PC-9 (cell line): ENCODE data around the gene PCDH1. TPM values are rescaled to one million over a fixed set of nuclear protein-coding genes. Genes with fewer than 3 reads are reported as not detected.

Experiments
- BruUV-seq: library from RNA; stranded (reverse); fragments of 400-500 nt; replicated peaks from 2 replicates; lab custom pipeline; 2021; lab: Mats Ljungman, UMichigan
- CTCF ChIA-PET: fragments of 300-600 bp; sonication (Branson Sonifier 250); formaldehyde crosslinking; loops from one replicate; lab custom pipeline; 2022; ENCODE audit warnings: antibody characterized with exemption; lab: Charles Lee
- POLR2A ChIA-PET: fragments of 300-600 bp; sonication (Branson Sonifier 250); formaldehyde crosslinking; loops from one replicate; lab custom pipeline; 2022; ENCODE audit warnings: antibody characterized with exemption; ENCODE audit not compliant: unreplicated experiment; lab: Charles Lee
- DNase-seq, 2 experiments: peaks; one replicate each; pipeline versions ENCODE4 v3.0.0 to v3.0.0-alpha.2; 2015 to 2022; ENCODE audit warnings: mixed read lengths in 1 of 2
- H2AFZ ChIP-seq: fragments of 200-600 bp; sonication (generic); 2 replicates; pipeline ENCODE4 v1.8.1; 2017; ENCODE audit warnings: antibody characterized with exemption
- H3F3A ChIP-seq: fragments of 200-600 bp; sonication (generic); 2 replicates; pipeline ENCODE4 v1.8.1; 2017; ENCODE audit warnings: antibody characterized with exemption, mild to moderate bottlenecking, low read depth; ENCODE audit not compliant: insufficient read depth
- H3K27ac ChIP-seq: fragments of 200-600 bp; sonication (generic); 2 replicates; pipeline ENCODE4 v1.6.1; 2016; ENCODE audit warnings: mixed run types
- H3K27me3 ChIP-seq: fragments of 200-600 bp; sonication (generic); 2 replicates; pipeline ENCODE4 v1.6.1; 2016; ENCODE audit warnings: low read depth, mixed run types; ENCODE audit not compliant: insufficient read depth
- H3K36me3 ChIP-seq: fragments of 200-600 bp; sonication (generic); 2 replicates; pipeline ENCODE4 v1.6.1; 2016; ENCODE audit warnings: low read depth, mixed run types
- H3K4me1 ChIP-seq: fragments of 200-600 bp; sonication (generic); replicated peaks from 2 replicates; pipeline ENCODE4 v1.6.1; 2016; ENCODE audit warnings: mixed run types; ENCODE audit not compliant: insufficient read depth
- H3K4me2 ChIP-seq: fragments of 200-600 bp; sonication (generic); 2 replicates; pipeline ENCODE4 v1.6.1; 2017; ENCODE audit warnings: mixed run types
- H3K4me3 ChIP-seq: fragments of 200-600 bp; sonication (generic); 2 replicates; pipeline ENCODE4 v1.6.1; 2016; ENCODE audit warnings: mixed run types
- H3K79me2 ChIP-seq: fragments of 200-600 bp; sonication (generic); 2 replicates; pipeline ENCODE4 v1.6.1; 2017; ENCODE audit warnings: low read depth, mixed run types
- H3K9me2 ChIP-seq: fragments of 200-600 bp; sonication (generic); 2 replicates; pipeline ENCODE4 v1.8.1; 2017; ENCODE audit warnings: mild to moderate bottlenecking; ENCODE audit not compliant: insufficient read depth
- H3K9me3 ChIP-seq: fragments of 200-600 bp; sonication (generic); 2 replicates; pipeline ENCODE4 v1.8.1; 2016; ENCODE audit warnings: low read depth; ENCODE audit not compliant: insufficient read depth
- H4K20me1 ChIP-seq: fragments of 200-600 bp; sonication (generic); 2 replicates; pipeline ENCODE4 v1.8.1; 2017; ENCODE audit not compliant: insufficient read depth
- EZH2 ChIP-seq: fragments of 200-600 bp; sonication (generic); IDR thresholded peaks from 2 replicates; pipeline ENCODE4 v1.8.0; 2017; ENCODE audit warnings: antibody characterized with exemption, low read depth
- intact Hi-C: fragments of 100-400 bp; cut with micrococcal nuclease; formaldehyde crosslinking; loops from one replicate; pipeline ENCODE4 v1.10.0; 2022; ENCODE audit not compliant: unreplicated experiment
- total RNA-seq: library from RNA; stranded (reverse); gene quantifications from 2 replicates; pipeline ENCODE4 v1.2.3, GENCODE V29; 2021
- TF ChIP-seq, protein P1 (sequence below): fragments of 200-600 bp; sonication (generic); conservative IDR thresholded peaks from 2 replicates; pipeline ENCODE4 v1.6.1; 2017; ENCODE audit warnings: mixed run types, antibody characterized with exemption, mild to moderate bottlenecking, moderate library complexity

Gene PCDH1
- total RNA-seq, 1 experiment from 2014 or later: 88.5 TPM

DNA sequence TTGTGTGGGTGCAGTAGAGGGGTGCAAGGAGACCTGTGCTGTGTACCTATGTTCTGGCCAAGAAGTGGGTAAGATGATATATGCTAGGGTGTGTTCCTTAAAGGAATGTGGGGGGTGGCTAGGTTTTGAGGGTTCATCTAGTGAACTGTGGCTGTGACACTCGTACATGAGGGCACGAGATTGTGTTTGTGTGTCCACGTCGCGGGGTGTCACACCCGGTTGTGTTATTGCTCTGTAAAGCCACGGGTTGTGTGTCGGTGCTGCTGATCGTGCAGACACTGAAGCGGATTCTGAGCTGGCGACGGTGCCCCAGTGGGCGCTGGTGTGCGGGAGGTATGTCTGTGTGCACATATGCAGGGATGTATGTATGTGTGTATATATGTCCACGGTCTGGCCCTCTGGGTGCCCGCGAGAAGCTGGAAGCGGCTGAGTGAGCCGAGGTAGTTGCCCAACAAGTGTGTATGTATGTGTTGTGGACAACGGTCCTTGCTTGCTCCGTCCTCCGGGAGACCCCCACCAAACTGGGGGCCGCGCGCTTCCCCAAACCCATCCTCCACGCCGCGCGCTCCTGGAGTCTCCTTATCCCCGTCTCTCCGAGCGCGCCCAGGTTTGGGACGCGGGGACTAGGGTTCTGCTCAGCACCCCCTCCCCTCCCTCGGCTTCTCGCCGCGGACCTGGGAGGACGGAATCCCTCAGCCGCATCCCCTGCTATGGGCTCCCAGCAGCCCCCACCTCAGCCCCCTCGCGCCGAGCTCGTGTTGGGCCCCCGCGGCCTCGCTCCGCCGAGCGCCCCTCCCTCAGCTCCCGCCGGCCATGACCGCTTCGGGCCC lies 639 bp downstream of the PCDH1 start:
- Histone ChIP-seq H2AFZ (peak overlapping the region; percentile 50), H3K79me2 (peaks cover 55% of the 10 kb centered on the region), H3K4me2 (peak overlapping the region; percentile 84), H3F3A (peaks cover 28% of the 10 kb centered on the region), H3K9me2 (no peaks in the 10 kb centered on the region), H3K27ac (peak overlapping the region; percentile 69), H4K20me1 (peaks cover 28% of the 10 kb centered on the region), H3K4me3 (peak overlapping the region; percentile 99), H3K36me3 (peaks cover 11% of the 10 kb centered on the region; the same call in 1 of the 2 replicates), H3K4me1 (peaks cover 56% of the 10 kb centered on the region), H3K27me3 (no peaks in the 10 kb centered on the region), H3K9me3 (no peaks in the 10 kb centered on the region)
- intact Hi-C loops: loop anchor here (1.0 to 5.0 kb wide), 3 partner anchors 28 to 45 kb away; partner anchors contain the start of gene DELE1
- CTCF ChIA-PET: interaction anchor here (0.6 to 1.8 kb wide), 5 partner anchors 55 to 189 kb away, joined by 3 to 10 read pairs (median 4); no protein-coding TSS in a partner anchor
- DNase-seq: peak; percentile 33 to 52
- POLR2A ChIA-PET: interaction anchor here (0.6 kb wide), 1 partner anchor 83 kb away, joined by 3 read pairs; no protein-coding TSS in a partner anchor
- TF ChIP-seq EZH2: no peak
- TF ChIP-seq, protein P1, sequence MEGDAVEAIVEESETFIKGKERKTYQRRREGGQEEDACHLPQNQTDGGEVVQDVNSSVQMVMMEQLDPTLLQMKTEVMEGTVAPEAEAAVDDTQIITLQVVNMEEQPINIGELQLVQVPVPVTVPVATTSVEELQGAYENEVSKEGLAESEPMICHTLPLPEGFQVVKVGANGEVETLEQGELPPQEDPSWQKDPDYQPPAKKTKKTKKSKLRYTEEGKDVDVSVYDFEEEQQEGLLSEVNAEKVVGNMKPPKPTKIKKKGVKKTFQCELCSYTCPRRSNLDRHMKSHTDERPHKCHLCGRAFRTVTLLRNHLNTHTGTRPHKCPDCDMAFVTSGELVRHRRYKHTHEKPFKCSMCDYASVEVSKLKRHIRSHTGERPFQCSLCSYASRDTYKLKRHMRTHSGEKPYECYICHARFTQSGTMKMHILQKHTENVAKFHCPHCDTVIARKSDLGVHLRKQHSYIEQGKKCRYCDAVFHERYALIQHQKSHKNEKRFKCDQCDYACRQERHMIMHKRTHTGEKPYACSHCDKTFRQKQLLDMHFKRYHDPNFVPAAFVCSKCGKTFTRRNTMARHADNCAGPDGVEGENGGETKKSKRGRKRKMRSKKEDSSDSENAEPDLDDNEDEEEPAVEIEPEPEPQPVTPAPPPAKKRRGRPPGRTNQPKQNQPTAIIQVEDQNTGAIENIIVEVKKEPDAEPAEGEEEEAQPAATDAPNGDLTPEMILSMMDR: no peak
- BruUV-seq: no TSS peak

DNA sequence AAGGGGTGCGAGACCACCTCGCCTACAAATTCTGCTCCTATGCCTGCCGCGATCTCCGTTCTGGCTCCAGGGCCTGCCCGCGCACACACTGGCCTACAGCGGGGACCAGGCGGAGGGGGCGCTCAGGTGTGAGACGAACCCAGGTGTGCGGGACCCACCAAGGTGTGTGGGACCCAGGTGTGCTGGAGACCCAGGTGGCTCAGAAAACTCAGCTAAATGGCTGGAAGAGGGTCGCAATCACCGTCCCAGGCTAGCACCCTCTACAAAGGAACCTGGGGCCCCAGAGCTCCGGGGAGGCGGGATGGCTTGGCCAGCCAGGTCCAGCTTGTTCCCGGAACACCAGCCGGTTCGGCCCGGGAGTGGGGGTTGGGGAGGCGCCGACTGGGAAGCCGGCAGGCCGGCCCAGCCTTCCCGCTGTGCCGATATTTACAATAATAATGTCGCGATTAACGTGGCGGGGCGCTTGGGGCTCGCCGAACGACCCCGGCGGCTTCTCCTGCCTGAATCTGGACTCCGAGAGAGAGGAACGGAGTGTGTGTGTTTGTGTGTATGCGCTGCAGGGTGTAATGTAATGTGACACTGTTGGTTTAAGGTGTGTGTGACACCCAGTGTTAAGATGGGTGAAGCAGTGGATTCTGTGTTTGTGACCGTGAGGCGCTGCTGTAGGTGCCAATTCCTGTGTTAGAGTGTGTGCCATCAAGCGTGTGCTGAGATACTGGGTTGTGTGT lies 1.4 kb downstream of the PCDH1 start:
- Histone ChIP-seq H4K20me1 (peaks cover 34% of the 10 kb centered on the region), H3K9me3 (no peaks in the 10 kb centered on the region), H3K4me3 (peak overlapping the region; percentile 99), H3K27ac (peak overlapping the region; percentile 69), H3K4me1 (peaks cover 64% of the 10 kb centered on the region), H3K9me2 (no peaks in the 10 kb centered on the region), H3K36me3 (peaks cover 11% of the 10 kb centered on the region; the same call in 1 of the 2 replicates), H2AFZ (no peak overlapping the region), H3K4me2 (peak overlapping the region; percentile 84), H3K79me2 (peaks cover 63% of the 10 kb centered on the region), H3F3A (peaks cover 35% of the 10 kb centered on the region), H3K27me3 (no peaks in the 10 kb centered on the region)
- CTCF ChIA-PET: no interaction called here
- POLR2A ChIA-PET: interaction anchor here (0.6 kb wide), 1 partner anchor 46 kb away, joined by 4 read pairs; no protein-coding TSS in a partner anchor
- TF ChIP-seq EZH2: no peak
- TF ChIP-seq, protein P1: no peak
- intact Hi-C loops: loop anchor here (1.0 to 5.0 kb wide), 3 partner anchors 10 to 46 kb away; partner anchors contain the start of gene DELE1
- BruUV-seq: TSS peak; percentile 61
- peak in 1 of 2 experiments; percentile 24 for DNase-seq
